Loucy (cell line): ENCODE data around the gene MAP3K6.

Source experiments
- CTCF ChIP-seq: fragments of 200-600 bp; sonication (generic); conservative IDR thresholded peaks from 2 replicates; pipeline ENCODE4 v1.5.1; 2014; ENCODE audit warnings: mild to moderate bottlenecking, antibody characterized with exemption, low read length
- EZH2phosphoT487 ChIP-seq: fragments of 200-600 bp; IDR thresholded peaks from 2 replicates; pipeline ENCODE4 v1.6.1; 2018; ENCODE audit warnings: antibody characterized with exemption, mild to moderate bottlenecking, moderate library complexity, borderline replicate concordance

- no peak for TF ChIP-seq CTCF
- no peak for TF ChIP-seq EZH2phosphoT487
Measured at GRCh38 chr1:27380224-27380623, 13.5 kb upstream of the MAP3K6 start.
